ENCODE data around the gene NTF4.
"Not testable (repeated sequence)": the region's sequence is repeated elsewhere in the genome, so short reads cannot be mapped to it uniquely, and the experiment has no call there.

The NTF4 gene

DNA sequence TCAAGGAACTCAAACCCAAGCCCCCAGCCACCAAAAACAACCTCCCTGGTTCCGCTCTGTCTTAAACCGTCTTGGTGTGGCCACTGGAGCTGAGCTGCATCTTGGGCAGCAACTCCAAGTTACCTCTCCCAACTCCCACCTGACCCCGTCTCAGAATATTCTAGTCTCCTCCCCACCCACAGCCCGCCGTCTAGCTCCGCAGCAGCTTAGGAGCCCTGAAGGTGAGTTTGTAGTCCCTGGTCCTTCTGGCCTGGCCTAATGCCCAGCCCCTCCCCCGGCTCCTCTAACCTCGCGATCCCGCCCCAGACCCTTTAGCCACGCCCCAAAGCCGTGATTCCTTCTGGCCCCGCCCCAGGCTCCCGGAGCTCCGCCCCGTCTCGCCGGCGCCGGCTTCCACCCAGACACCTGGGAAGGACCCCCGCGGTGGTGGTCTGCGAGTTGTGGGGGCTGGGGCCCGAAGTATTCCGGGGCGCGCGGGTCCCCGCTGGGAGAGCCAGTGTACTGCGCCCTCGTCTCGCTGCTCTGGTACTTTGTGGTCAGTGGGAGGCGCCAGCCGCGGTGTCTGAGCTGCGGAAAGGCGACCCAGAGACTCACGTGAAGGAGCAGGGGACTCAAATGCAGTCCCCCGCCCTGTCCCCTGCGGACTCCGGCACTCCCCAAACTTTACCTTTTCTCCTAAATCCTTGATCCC is 45.2 kb downstream of the NTF4 start:
- TF ChIP-seq, protein P1, sequence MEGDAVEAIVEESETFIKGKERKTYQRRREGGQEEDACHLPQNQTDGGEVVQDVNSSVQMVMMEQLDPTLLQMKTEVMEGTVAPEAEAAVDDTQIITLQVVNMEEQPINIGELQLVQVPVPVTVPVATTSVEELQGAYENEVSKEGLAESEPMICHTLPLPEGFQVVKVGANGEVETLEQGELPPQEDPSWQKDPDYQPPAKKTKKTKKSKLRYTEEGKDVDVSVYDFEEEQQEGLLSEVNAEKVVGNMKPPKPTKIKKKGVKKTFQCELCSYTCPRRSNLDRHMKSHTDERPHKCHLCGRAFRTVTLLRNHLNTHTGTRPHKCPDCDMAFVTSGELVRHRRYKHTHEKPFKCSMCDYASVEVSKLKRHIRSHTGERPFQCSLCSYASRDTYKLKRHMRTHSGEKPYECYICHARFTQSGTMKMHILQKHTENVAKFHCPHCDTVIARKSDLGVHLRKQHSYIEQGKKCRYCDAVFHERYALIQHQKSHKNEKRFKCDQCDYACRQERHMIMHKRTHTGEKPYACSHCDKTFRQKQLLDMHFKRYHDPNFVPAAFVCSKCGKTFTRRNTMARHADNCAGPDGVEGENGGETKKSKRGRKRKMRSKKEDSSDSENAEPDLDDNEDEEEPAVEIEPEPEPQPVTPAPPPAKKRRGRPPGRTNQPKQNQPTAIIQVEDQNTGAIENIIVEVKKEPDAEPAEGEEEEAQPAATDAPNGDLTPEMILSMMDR (conservative IDR thresholded peaks at IDR 0.05; ENCODE audit: low read length), result no peak
- peak; percentile 18 for DNase-seq (ENCODE audit: low read depth)
- peak overlapping the region; percentile 47 for H3K4me3 ChIP-seq (ENCODE audit: low read length)

DNA sequence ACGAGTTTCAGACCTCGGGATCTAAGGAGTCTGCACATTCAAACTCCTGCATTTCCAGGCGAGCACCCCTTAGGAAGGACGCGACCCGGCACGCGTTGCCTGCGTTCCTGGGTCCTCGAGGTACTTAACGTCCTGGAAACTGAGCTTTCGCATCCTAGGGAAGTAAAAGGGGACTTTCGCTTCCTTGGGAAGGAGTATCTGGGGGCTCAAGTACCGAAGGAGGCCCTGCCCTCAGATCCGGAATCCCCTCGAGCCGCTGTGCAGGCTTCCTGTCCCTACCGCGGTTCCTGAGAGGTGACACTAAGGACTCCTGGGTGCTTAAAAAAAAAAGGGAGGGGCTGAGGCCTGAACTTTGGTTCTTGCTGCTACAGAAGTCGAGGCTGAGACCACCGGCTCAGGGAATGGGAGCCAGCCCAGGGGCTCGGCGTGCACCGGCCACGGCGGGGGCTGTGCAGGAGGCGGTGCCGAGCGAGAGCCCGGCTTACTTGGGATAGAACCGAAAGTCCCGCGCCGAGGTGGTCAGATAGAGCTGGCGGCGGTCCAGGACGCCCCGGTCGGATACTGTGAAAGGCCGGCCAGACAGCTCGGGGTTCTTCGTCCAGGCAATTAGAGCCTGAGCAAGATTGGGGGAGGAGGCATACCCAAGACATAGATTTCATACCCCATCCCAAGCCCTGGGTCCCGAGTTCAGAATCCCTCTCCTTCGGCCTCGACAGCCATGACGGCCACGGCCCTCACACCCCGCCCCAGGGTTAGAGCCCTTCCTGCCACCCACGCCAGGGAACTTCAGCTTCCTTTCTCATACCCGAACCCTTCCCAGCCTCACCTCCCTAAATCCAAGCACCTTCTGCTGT is 46.0 kb downstream of the NTF4 start:
- not testable (repeated sequence) for DNase-seq (ENCODE audit: low read depth)
- H3K4me3 ChIP-seq (ENCODE audit: low read length), result peak overlapping the region; percentile 47

DNA sequence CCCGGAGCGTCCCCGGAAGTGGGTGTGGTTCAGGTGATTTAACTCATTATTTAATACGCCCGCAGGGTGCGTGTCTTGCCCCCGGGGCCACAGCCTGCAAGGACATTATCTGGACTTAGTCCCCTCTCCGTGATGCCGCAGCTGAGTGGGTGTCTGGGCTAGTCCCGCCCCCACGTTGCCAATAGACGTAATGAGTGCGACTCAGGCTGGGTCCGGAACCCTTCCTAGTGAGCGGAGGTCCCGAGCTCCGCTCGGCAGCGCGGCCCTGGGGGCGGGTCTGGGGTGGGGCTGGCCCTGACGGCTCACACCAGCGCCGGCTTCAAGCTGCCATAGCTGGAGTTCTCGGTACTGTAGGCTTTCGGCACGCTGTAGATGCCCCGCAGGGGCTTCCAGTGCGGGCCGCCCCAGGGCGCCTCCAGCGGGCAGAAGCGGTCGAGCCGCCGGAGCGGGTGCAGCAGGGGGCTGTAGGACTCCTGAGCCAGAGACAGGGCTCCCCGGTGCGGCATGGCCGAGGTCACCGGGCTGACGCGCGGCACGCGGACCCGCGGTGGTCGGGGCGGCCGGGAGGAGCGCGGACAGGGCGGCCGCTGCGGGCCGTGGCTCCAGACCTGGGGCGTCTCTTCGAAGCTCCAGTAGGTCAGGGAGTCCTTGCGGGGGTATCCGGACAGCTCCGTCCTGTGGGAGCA is 46.8 kb downstream of the NTF4 start:
- H3K4me3 ChIP-seq (ENCODE audit: low read length), result peak overlapping the region; percentile 47
- TF ChIP-seq, protein P1 (conservative IDR thresholded peaks at IDR 0.05; ENCODE audit: low read length), result peak; percentile 55
- DNase-seq (ENCODE audit: low read depth), result peak; percentile 50

DNA sequence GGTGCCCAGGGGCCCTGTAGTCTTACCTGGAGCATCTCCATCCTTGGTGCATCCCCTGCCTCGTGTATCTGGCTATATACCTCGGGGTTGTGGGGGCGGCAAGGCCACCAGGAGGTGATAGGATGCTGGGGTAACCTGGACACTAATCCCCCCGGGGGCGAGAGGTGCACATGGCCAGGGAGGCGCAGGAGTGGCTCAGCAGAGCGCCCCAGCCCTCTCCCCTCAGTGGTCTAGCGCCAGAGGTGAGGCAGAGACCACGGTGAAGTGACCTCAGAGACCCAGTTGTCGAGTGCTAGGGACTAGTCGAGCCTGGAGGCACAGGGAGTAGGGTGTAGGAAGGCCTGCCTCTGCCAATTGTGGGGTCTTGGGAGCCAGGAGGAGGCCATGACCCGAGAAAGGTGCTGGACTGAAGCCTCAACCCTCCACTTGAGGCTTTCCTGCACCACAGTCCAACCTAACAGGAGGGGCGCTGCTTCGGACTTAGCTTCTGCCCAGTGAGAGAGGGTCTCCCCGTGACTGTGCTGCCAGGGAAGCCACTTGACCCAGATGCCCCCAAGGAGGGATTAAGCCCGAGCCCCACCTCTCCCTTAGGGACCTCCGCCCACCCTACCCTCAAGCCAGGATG is 47.5 kb downstream of the NTF4 start, which contains the start of gene LHB:
Gene LHB (minus strand): TSS at position 51 of the 625 bp plus-strand sequence. CDS start 10 bp downstream, at position 41.
- peak within 1 kb of the TSS; percentile 47 for H3K4me3 ChIP-seq (ENCODE audit: low read length)
- TF ChIP-seq, protein P1 (conservative IDR thresholded peaks at IDR 0.05; ENCODE audit: low read length), result no peak

DNA sequence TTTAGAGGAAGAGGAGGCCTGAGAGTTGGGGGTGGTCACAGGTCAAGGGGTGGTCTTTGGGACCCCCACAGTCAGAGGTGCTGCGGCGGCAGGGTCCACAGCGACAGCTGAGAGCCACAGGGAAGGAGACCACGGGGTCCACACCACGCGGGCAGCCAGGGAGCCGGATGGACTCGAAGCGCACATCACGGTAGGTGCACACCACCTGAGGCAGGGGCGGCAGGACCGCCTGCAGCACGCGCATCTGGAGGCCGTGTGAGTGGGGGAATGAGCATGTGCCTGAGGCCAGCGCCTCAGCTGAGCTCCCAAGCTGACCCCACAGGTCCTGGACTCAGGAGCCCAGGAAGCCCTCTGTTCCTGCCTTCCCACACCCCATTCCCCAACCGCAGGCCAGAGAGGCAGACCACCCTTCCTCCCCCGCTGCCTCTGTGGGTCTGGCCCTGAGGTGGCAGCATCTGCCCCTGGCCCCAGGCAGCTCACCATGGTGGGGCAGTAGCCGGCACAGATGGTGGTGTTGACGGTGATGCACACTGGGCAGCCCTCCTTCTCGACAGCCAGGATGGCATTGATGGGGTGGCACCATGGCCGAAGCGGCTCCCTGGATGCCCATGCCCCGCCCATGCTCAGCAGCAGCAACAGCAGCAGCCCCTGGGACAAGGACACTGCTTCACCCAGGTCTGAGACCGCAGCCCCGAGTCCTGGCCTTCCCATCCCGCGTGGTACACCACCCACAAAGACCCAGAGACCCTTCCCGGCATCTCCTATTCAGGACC is 48.4 kb downstream of the NTF4 start:
- TF ChIP-seq, protein P1 (conservative IDR thresholded peaks at IDR 0.05; ENCODE audit: low read length), result no peak
- DNase-seq (ENCODE audit: low read depth), result no peak
- no peak overlapping the region for H3K4me3 ChIP-seq (ENCODE audit: low read length)

More for the DNA sequence above, 47.5 kb downstream of the NTF4 start, which contains the start of gene LHB:
- no peak for DNase-seq (ENCODE audit: low read depth)

DNA sequence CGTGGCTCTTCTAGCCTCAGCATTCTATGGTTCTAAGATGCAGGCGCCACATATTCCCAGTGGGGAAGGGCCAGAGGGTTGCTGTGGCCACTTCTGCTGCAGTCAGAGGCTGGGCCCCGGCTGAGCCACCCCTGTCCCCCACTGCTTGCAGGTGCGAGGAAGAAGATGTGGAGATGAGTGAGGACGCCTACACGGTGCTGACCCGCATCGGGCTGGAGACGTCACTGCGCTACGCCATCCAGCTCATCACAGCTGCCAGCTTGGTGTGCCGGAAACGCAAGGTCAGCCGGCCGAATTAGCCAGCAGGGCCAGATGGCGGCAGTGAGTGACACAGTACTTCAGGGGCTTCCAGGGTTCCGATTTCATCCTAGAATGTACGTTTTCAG is 49.8 kb downstream of the NTF4 start:
- TF ChIP-seq, protein P1 (conservative IDR thresholded peaks at IDR 0.05; ENCODE audit: low read length), result no peak
- DNase-seq (ENCODE audit: low read depth), result no peak
- H3K4me3 ChIP-seq (ENCODE audit: low read length), result no peak overlapping the region
